ENCODE data around the gene CABLES2.

Gene CABLES2

GRCh38 chr20:62360854-62361798 is 46.0 kb downstream of the CABLES2 start:
- TF ChIP-seq CTCF (IDR thresholded peaks at IDR 0.05; ENCODE audit: extremely low read depth, missing control alignments): no peak
- no peak for DNase-seq (ENCODE audit: low spot score)

GRCh38 chr20:62359491-62360121 is 47.5 kb downstream of the CABLES2 start:
- TF ChIP-seq CTCF (IDR thresholded peaks at IDR 0.05; ENCODE audit: extremely low read depth, missing control alignments): no peak
- DNase-seq (ENCODE audit: low spot score): no peak

DNA sequence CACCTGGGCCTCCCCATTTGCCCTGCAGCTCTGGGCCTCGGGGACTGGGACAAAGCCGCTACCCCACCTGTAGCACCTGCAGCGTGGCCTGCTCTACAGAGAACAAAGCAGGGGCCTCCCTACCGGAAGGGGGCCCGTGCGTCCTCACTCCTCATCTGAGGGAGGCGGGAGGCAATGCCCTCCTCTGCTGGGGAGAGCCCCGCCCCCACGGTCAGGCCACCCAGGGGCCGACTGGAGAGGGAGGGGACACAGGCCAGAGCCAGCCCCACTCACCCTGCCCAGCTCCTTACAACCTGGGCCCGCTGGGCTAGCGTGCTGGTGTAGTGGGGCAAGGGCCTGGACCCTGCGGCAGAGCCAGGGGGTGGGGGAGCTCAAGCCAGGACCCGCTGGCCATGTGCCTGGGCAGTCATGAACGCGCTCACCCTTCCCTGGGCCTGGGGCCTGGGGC is 48.0 kb downstream of the CABLES2 start:
- no peak for DNase-seq (ENCODE audit: low spot score)
- no peak for TF ChIP-seq CTCF (IDR thresholded peaks at IDR 0.05; ENCODE audit: extremely low read depth, missing control alignments)

DNA sequence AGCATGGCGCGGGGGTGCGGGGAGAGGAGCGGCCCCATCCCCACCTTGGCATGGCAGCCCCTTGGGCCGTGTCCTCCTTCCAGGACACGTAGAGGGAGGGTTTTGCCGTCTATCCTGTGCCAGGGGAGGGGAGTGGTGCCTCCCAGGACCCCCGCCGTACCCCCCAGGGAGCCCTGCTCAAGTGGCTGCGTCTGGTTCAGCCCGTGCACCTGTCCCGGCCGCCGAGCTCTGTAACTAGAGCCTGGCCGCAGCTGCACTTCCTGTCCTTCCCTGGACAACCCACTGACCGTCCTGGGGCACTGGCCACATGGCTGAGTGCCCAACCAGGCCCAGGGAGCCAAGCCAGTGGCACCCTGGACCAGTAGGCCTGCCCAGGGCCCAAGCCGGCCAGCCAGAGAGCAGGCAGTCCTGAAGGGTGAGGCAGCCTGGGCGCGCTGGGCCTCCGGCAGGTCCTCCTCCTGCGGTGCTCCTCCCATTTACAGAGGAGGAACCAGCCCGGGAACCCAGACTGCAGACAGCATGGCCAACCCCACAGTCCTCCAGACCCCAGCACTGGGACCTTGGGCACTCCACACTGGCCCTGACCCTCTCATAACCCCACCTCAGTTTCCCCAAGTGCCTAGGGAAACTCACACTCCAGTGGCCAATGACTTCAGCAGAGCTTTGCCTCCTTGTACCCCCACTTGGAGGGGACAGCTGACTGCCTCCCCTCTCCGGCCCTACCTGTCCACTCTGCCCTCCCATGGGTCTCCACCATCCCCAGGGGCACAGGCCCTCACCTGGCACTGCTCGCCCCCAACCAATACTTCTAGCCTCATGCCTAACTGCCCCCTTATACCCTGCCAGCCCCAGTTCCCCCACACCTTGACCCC is 48.7 kb downstream of the CABLES2 start:
- DNase-seq (ENCODE audit: low spot score): no peak
- no peak for TF ChIP-seq CTCF (IDR thresholded peaks at IDR 0.05; ENCODE audit: extremely low read depth, missing control alignments)

DNA sequence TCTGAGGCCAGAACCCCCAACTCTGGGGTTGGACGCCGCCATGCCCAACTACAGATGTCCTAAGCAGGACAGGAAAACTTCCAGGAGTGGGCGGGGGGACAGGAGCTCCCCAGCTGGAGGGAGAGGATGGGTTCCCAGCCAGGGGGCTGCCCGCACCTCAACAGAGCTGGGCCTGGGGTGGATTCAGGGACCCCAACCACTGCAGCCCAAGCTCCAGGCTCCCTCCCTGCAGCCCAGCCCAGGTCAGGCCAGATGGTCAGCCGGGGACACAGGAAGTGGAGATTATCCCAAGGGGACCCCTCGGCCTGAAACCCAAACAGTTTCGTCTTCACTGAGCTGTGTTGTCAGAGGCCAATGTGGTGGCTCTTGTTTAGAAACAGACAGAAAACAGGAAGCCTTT is 49.4 kb downstream of the CABLES2 start:
- no peak for DNase-seq (ENCODE audit: low spot score)
- no peak for TF ChIP-seq CTCF (IDR thresholded peaks at IDR 0.05; ENCODE audit: extremely low read depth, missing control alignments)

DNA sequence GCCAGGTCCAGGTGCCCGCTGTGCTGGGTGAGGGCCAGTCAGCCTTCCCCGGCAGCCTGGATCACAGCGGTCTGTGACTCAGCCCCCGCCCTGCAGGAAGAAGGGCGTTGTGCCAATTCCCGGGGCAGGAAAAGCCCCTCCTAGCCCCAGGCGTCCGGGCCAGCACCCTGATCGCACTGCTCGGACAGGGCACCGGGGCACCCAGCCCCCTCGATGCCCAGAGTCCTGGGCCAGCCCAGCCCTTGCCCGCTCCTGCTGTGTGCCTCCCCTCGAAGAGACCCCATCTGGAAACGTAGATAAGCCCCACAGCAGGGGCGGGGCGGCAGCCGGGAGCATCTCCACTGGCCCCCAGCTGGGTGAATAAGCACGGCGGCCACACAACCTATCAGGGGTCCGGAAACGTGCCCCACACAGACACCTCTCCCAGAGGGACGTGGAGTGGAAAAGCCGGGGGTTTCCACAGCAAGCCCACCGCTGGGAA is 49.9 kb downstream of the CABLES2 start:
- no peak for DNase-seq (ENCODE audit: low spot score)
- TF ChIP-seq CTCF (IDR thresholded peaks at IDR 0.05; ENCODE audit: extremely low read depth, missing control alignments): no peak
